ENCODE data around the gene LRFN4. TPM values are rescaled to one million over a fixed set of nuclear protein-coding genes. Genes with fewer than 3 reads are reported as not detected.

The LRFN4 gene
- total RNA-seq, 1 experiment from 2014 or later: 70.3 TPM

DNA sequence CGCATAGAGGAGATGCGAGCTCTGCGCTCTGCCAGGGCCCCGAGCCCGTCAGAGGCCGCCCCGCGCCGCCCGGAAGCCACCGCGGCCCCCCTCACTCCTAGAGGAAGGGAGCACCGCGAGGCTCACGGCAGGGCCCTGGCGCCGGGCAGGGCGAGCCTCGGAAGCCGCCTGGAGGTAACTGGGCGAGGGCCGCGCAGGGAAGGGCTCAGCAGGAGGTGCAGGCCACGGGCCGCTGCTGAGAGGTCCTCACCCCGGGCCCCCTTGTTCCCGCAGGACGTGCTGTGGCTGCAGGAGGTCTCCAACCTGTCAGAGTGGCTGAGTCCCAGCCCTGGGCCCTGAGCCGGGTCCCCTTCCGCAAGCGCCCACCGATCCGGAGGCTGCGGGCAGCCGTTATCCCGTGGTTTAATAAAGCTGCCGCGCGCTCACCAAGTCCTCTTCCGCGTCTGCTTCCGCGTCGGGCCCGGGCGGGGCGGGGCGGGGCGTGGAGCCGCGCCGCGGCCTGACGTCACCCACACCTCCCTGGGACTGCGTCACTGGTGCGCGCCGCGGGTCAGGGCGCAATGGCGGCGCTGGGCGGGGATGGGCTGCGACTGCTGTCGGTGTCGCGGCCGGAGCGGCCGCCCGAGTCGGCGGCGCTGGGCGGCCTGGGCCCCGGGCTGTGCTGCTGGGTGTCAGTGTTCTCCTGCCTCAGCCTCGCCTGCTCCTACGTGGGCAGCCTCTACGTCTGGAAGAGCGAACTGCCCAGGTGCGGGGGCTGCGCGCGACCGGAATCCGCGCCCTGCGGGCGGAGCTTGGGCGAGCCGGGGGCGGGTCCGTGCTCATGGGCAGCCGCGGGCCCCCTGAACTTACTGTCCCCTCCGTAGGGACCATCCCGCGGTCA, 13.7 kb upstream of the LRFN4 start, which contains the start of gene RCE1 (continued):
- TF ChIP-seq CBFB (CRISPR knock-in tag; IDR thresholded peaks at IDR 0.05; ENCODE audit: low read depth) (0 out of 2 replicates have a peak, but pooled peaks have one; percentile 57), ZNF671 (CRISPR knock-in tag; IDR thresholded peaks at IDR 0.05) (peak; percentile 23; the same call in 1 of the 2 replicates), FOXK1 (CRISPR knock-in tag; IDR thresholded peaks at IDR 0.05) (peak; percentile 88; the same call in 1 of the 2 replicates), TEAD4 (CRISPR knock-in tag; IDR thresholded peaks at IDR 0.05) (no peak), ATF1 (CRISPR knock-in tag; IDR thresholded peaks at IDR 0.05) (peak; percentile 88; the same call in 1 of the 2 replicates), ZNF232 (CRISPR knock-in tag; IDR thresholded peaks at IDR 0.05) (no peak), TEAD1 (CRISPR knock-in tag; IDR thresholded peaks at IDR 0.05) (peak; percentile 61), ZBTB21 (CRISPR knock-in tag; IDR thresholded peaks at IDR 0.05; ENCODE audit: borderline replicate concordance) (peak; percentile 68; the same call in 1 of the 2 replicates), OVOL2 (CRISPR knock-in tag; IDR thresholded peaks at IDR 0.05; ENCODE audit: borderline replicate concordance) (no peak), SOX15 (CRISPR knock-in tag; IDR thresholded peaks at IDR 0.05) (no peak), NR3C1 (CRISPR knock-in tag; conservative IDR thresholded peaks at IDR 0.05; ENCODE audit: low read depth) (no peak)
- TF ChIP-seq, protein P1, sequence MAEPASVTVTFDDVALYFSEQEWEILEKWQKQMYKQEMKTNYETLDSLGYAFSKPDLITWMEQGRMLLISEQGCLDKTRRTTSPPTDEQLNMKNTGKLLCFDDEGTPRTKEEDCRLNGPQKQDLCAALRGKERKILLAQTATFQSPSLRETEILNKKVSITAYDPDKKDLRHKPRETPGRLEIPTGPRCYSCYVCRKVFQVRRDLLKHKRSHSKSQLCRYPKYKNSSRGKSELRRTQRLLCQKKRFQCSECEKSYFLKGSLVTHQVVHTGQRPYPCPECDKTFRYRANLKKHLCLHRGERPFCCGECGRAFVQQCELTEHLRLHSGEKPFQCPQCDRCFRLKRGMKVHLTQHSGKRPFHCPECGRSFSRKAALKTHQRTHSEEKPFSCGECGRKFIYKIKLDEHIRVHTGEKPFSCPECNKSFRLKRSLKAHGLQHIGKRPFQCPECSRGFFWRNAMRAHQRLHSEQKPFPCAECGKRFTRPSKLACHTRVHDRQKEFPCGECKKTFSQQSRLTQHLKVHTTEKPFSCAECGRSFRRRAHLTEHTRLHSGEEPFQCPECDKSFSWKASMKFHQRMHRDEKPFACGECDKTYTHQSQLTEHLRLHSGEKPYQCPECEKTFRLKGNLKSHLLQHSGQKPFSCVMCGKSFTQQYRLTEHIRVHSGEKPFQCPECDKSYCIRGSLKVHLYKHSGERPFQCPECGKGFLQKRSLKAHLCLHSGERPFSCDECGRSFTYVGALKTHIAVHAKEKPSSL (CRISPR knock-in tag; conservative IDR thresholded peaks at IDR 0.05): no peak
- TF ChIP-seq, protein P2, sequence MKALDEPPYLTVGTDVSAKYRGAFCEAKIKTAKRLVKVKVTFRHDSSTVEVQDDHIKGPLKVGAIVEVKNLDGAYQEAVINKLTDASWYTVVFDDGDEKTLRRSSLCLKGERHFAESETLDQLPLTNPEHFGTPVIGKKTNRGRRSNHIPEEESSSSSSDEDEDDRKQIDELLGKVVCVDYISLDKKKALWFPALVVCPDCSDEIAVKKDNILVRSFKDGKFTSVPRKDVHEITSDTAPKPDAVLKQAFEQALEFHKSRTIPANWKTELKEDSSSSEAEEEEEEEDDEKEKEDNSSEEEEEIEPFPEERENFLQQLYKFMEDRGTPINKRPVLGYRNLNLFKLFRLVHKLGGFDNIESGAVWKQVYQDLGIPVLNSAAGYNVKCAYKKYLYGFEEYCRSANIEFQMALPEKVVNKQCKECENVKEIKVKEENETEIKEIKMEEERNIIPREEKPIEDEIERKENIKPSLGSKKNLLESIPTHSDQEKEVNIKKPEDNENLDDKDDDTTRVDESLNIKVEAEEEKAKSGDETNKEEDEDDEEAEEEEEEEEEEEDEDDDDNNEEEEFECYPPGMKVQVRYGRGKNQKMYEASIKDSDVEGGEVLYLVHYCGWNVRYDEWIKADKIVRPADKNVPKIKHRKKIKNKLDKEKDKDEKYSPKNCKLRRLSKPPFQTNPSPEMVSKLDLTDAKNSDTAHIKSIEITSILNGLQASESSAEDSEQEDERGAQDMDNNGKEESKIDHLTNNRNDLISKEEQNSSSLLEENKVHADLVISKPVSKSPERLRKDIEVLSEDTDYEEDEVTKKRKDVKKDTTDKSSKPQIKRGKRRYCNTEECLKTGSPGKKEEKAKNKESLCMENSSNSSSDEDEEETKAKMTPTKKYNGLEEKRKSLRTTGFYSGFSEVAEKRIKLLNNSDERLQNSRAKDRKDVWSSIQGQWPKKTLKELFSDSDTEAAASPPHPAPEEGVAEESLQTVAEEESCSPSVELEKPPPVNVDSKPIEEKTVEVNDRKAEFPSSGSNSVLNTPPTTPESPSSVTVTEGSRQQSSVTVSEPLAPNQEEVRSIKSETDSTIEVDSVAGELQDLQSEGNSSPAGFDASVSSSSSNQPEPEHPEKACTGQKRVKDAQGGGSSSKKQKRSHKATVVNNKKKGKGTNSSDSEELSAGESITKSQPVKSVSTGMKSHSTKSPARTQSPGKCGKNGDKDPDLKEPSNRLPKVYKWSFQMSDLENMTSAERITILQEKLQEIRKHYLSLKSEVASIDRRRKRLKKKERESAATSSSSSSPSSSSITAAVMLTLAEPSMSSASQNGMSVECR (CRISPR knock-in tag; IDR thresholded peaks at IDR 0.05; ENCODE audit: borderline replicate concordance): peak; percentile 21; the same call in 1 of the 2 replicates
- TF ChIP-seq, protein P3, sequence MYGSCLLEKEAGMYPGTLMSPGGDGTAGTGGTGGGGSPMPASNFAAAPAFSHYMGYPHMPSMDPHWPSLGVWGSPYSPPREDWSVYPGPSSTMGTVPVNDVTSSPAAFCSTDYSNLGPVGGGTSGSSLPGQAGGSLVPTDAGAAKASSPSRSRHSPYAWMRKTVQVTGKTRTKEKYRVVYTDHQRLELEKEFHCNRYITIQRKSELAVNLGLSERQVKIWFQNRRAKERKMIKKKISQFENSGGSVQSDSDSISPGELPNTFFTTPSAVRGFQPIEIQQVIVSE (CRISPR knock-in tag; IDR thresholded peaks at IDR 0.05; ENCODE audit: borderline replicate concordance): no peak
- TF ChIP-seq, protein P4, sequence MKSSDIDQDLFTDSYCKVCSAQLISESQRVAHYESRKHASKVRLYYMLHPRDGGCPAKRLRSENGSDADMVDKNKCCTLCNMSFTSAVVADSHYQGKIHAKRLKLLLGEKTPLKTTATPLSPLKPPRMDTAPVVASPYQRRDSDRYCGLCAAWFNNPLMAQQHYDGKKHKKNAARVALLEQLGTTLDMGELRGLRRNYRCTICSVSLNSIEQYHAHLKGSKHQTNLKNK (CRISPR knock-in tag; IDR thresholded peaks at IDR 0.05): no peak
- TF ChIP-seq, protein P5, sequence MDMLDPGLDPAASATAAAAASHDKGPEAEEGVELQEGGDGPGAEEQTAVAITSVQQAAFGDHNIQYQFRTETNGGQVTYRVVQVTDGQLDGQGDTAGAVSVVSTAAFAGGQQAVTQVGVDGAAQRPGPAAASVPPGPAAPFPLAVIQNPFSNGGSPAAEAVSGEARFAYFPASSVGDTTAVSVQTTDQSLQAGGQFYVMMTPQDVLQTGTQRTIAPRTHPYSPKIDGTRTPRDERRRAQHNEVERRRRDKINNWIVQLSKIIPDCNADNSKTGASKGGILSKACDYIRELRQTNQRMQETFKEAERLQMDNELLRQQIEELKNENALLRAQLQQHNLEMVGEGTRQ (CRISPR knock-in tag; IDR thresholded peaks at IDR 0.05): peak; percentile 61
- TF ChIP-seq, protein P6, sequence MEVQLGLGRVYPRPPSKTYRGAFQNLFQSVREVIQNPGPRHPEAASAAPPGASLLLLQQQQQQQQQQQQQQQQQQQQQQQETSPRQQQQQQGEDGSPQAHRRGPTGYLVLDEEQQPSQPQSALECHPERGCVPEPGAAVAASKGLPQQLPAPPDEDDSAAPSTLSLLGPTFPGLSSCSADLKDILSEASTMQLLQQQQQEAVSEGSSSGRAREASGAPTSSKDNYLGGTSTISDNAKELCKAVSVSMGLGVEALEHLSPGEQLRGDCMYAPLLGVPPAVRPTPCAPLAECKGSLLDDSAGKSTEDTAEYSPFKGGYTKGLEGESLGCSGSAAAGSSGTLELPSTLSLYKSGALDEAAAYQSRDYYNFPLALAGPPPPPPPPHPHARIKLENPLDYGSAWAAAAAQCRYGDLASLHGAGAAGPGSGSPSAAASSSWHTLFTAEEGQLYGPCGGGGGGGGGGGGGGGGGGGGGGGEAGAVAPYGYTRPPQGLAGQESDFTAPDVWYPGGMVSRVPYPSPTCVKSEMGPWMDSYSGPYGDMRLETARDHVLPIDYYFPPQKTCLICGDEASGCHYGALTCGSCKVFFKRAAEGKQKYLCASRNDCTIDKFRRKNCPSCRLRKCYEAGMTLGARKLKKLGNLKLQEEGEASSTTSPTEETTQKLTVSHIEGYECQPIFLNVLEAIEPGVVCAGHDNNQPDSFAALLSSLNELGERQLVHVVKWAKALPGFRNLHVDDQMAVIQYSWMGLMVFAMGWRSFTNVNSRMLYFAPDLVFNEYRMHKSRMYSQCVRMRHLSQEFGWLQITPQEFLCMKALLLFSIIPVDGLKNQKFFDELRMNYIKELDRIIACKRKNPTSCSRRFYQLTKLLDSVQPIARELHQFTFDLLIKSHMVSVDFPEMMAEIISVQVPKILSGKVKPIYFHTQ (CRISPR knock-in tag; IDR thresholded peaks at IDR 0.05): no peak
- TF ChIP-seq, protein P7, sequence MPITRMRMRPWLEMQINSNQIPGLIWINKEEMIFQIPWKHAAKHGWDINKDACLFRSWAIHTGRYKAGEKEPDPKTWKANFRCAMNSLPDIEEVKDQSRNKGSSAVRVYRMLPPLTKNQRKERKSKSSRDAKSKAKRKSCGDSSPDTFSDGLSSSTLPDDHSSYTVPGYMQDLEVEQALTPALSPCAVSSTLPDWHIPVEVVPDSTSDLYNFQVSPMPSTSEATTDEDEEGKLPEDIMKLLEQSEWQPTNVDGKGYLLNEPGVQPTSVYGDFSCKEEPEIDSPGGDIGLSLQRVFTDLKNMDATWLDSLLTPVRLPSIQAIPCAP (CRISPR knock-in tag; IDR thresholded peaks at IDR 0.05): no peak
- TF ChIP-seq, protein P8, sequence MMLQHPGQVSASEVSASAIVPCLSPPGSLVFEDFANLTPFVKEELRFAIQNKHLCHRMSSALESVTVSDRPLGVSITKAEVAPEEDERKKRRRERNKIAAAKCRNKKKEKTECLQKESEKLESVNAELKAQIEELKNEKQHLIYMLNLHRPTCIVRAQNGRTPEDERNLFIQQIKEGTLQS (CRISPR knock-in tag; conservative IDR thresholded peaks at IDR 0.05): no peak
- TF ChIP-seq, protein P9, sequence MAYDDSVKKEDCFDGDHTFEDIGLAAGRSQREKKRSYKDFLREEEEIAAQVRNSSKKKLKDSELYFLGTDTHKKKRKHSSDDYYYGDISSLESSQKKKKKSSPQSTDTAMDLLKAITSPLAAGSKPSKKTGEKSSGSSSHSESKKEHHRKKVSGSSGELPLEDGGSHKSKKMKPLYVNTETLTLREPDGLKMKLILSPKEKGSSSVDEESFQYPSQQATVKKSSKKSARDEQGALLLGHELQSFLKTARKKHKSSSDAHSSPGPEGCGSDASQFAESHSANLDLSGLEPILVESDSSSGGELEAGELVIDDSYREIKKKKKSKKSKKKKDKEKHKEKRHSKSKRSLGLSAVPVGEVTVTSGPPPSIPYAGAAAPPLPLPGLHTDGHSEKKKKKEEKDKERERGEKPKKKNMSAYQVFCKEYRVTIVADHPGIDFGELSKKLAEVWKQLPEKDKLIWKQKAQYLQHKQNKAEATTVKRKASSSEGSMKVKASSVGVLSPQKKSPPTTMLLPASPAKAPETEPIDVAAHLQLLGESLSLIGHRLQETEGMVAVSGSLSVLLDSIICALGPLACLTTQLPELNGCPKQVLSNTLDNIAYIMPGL (CRISPR knock-in tag; IDR thresholded peaks at IDR 0.05): peak; percentile 44; the same call in 1 of the 2 replicates

Measured in WTC11 (cell line).